ENCODE results near the gene PAH.

PAH gene

DNA sequence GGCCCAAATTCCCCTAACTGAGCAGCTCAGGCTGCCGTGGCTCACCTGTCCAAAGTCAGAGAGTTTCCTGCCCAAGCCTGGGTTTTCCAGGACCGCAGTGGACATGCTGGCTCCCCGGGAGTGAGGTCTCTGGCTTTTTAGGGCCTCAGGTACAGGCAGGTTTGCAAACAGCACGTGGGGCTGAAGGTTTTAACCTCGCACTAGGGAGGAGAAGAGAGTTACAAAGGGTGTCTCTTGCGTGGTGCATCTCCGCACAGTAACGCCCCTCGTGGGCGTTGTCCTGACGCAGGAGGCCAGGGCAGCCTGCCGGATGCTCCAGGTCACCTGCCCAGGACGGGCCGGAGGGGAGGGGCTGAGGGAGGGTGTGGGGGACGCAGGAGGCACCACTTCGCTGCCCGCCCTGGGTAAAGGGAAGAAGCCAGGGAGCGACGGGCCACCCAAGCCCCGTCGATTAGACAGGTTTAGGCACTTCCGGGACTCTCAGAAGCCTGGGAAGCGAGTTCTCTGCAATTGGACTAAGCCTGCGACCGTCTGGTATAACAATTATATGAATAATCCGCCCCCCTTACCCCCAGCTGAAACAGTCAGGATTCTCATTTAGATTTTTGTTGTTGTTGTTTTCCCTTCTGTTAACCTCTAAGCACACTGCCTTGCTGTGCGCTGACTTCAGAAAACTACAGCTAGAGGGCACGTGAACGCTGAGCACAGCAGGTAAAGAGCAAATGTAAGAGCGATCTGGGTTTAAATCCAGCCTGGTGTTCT, at the start of gene PAH:
Gene PAH, minus strand, starts transcription at position 219 of the 762 bp plus-strand sequence. Its CDS starts 114 bp downstream, at position 105.
- peak; percentile 37 for DNase-seq (ENCODE audit: low spot score)

DNA sequence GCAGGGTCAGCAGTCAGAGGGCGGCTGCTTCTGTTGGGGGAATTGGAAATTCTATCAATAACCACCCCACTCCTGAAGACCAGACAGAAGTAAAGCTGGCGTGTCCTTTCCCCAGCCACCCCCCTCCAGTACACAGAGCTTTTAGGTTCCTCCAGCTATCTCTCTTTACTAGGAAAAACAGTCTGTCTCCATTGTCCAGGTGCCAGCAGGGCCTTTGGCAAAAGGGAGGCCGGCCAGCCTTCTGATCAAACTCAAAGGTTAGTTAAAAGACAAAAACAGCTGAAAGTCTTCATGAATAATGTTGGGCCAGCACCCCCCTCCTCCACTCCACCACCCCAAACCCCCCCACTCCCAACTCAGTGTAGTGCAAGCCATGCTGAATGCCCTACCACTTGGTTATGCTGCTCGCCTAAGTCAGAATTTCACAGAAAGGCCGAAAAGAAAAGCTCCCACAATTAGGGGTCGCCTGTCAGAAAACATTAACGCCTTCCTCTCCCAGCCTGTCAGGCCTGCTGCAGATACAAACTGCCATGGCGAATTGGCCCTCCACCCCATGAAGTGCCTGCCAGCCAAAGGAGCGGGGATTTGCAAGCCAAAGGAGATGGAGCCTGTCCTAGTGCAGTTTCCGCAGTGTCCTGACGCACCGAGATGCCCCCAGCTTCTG, 49.3 kb upstream of the PAH start:
- no peak for DNase-seq (ENCODE audit: low spot score)

DNA sequence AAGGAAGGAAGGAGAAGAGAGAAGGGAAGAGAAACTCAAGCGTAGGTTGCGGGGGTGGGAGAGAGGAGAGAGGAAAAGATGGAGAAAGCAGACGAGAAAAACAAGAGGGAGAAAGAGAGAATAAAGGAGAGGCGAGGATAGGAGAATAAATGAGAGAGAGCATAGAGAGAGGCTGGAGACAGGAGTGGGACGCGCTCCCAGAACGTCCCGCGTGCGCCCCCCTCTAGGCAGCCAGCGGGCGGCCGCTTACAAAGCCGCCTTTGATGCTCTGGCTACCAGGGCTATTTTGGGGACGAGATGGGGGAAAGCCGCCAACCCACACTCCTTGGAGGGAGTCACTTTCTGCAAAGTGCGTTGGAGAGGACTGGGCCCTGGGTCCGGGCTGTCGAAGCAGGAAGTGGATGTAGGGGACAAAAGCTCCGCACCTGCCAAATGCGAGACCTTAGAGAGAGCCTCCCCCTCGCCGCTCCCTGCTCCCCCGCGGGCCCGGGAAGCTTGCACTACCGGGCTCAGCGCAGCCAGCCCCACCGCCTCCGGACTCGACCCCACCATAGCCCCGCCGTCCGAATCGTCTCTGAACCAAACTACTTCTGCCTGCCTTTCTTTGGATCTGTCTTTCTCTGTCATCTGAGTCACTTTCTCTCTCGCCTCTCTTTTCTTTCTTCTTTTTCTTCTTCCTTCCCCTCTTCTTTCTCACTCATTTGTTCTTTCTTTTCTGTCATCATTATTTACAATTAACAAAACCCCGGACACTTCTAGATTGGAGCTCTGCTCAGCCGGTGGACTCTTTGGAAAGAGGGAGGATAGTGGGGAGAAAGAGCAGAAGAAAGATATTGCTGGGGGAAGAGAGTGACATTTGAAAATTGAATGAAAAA, 48.5 kb upstream of the PAH start:
- no peak for DNase-seq (ENCODE audit: low spot score)

DNA sequence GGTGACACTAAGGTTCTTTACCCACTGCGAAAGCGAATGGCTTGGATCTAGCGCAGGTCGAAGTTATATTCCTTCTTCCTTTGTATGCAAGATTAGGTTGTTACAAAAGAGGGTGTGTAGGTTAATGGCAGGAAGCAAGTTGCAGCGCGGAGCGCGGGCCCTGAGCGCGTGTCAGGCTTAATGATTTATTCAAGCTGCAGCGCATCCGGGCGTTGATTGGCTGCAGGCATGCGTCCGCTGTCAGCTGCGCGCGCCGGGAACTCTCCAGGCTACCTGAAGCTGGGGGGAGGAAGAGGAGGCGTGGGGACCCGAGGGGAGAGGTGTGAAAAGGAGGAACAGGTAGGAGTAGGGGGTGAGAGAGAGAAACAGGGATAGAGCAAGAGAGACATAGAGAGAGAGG, 47.8 kb upstream of the PAH start:
- peak; percentile 18 for DNase-seq (ENCODE audit: low spot score)

DNA sequence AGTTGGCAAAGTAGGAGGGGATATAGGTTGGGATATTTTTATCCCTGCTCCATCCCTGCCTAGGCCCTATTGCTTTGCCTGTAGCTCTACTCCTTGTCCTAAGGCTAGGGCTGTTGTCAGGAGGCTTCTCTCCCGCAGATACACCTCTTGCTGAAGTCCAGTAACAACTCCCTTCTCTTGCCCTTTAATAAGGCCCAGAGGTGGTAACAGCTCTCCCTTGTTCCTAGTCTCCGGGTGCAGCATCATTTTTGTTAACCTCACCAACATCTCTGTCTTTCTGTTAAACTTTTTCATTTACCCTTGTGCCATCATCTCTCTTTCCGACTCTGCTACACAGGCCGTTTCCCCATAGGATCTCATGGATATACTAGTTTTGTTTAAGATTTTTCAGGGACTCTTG, 46.8 kb upstream of the PAH start:
- DNase-seq (ENCODE audit: low spot score), result no peak

DNA sequence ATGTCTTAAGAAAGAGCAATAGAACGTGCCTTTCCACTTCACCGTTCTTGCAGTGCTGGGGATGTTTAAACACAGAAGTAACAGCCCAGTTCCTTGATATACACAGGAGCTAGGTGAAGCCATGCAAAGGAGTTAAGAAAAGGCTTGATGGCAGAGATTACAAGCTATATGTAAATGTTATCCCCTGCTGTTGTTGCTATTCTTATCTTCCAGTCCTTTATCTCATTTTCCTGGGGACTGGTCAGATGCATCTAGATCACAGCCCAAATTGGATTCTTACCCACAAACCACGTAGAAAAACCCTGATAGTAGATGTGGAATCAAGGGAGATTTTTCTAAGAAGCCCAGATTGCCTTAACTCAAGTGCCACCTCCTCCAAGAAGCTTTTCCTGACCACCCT, 45.9 kb upstream of the PAH start:
- no peak for DNase-seq (ENCODE audit: low spot score)

DNA sequence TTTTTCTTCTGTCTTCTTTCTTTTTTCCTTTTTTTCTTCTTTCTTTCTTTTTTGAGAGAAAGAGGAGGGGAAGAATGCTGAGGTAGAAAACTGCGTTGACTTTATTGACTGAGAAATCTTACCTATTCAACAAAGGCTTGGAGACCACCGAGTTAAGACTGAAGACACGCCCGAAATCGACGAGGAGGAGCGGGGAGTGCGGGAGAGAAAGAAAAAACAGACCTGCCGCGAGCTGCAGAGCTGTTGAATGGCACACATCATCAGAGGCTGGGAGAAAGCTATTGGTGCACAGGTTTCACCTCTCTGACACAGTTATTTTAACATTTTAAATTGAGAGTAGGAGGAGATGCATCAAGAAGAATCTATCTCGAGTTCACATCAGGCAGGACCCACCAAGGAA, 45.5 kb upstream of the PAH start:
- DNase-seq (ENCODE audit: low spot score), result no peak

DNA sequence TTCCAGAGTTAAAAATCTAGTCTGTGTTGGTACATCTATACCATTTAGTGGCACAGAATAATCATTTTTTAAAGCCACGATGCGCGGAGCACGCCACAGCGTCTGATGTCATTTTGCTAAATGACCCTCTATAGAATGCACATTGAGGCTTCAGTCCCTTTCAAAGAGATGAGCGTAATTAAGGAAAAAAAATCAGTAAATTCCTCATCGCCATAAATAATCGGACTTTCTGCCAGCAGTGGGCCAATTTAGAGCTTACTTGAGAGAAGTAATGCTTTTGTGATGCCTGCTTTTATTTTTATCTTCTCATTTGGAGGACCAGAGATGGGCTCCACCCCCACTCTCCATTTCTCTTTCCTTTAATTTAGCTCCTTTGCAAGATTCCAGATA, 44.4 kb upstream of the PAH start:
- no peak for DNase-seq (ENCODE audit: low spot score)

DNA sequence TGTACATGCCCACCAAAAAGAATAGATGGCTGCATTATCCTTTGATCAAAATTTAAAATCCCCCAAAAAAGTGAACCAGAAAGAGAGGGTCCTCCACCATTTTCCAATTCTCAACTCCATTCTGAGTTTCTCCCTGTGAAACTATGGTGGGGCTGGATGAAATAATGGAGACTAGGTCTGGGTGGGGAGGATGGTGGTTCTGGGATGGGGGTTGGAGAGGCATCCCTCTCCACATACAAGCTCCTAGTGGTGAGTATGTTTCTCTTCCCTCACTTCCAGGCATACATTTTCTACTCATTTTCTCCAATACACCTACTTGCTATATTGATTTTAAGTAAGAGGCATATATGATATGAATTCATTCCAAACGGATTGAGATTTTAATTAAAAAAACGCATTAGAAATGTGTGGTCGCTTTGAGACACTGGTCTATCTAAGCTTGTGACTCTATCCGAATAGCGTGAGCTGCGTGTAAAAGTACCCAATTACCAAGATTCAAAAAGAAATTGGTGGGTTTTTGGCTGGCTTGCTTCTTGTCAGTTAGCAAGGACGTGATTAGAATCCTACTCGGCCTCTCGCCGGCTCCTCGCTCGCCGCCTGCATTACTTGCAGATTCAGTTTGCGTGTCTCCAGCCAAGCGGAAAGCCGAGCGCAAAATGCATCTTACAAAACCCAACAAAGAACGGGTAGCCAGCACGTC, 43.9 kb upstream of the PAH start:
- no peak for DNase-seq (ENCODE audit: low spot score)

DNA sequence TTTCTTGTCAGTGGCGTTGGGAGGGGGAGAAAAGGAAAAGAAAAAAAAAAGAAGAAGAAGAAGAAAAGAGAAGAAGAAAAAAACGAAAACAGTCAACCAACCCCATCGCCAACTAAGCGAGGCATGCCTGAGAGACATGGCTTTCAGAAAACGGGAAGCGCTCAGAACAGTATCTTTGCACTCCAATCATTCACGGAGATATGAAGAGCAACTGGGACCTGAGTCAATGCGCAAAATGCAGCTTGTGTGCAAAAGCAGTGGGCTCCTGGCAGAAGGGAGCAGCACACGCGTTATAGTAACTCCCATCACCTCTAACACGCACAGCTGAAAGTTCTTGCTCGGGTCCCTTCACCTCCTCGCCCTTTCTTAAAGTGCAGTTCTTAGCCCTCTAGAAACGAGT, 42.3 kb upstream of the PAH start:
- DNase-seq (ENCODE audit: low spot score), result no peak

DNA sequence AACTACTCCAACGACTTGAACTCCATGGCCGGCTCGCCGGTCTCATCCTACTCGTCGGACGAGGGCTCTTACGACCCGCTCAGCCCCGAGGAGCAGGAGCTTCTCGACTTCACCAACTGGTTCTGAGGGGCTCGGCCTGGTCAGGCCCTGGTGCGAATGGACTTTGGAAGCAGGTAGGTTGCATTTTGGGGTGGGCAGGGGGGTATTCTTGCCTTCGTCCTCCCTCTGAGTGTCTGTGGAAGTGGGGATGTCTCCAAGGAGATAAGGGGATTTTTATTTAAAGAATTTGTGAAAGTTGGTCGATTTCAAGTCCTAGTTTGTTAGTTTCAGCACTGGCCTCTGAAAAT, 41.8 kb upstream of the PAH start:
- no peak for DNase-seq (ENCODE audit: low spot score)

DNA sequence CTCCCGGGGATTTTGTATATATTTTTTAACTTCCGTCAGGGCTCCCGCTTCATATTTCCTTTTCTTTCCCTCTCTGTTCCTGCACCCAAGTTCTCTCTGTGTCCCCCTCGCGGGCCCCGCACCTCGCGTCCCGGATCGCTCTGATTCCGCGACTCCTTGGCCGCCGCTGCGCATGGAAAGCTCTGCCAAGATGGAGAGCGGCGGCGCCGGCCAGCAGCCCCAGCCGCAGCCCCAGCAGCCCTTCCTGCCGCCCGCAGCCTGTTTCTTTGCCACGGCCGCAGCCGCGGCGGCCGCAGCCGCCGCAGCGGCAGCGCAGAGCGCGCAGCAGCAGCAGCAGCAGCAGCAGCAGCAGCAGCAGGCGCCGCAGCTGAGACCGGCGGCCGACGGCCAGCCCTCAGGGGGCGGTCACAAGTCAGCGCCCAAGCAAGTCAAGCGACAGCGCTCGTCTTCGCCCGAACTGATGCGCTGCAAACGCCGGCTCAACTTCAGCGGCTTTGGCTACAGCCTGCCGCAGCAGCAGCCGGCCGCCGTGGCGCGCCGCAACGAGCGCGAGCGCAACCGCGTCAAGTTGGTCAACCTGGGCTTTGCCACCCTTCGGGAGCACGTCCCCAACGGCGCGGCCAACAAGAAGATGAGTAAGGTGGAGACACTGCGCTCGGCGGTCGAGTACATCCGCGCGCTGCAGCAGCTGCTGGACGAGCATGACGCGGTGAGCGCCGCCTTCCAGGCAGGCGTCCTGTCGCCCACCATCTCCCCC, 41.2 kb upstream of the PAH start:
- no peak for DNase-seq (ENCODE audit: low spot score)

DNA sequence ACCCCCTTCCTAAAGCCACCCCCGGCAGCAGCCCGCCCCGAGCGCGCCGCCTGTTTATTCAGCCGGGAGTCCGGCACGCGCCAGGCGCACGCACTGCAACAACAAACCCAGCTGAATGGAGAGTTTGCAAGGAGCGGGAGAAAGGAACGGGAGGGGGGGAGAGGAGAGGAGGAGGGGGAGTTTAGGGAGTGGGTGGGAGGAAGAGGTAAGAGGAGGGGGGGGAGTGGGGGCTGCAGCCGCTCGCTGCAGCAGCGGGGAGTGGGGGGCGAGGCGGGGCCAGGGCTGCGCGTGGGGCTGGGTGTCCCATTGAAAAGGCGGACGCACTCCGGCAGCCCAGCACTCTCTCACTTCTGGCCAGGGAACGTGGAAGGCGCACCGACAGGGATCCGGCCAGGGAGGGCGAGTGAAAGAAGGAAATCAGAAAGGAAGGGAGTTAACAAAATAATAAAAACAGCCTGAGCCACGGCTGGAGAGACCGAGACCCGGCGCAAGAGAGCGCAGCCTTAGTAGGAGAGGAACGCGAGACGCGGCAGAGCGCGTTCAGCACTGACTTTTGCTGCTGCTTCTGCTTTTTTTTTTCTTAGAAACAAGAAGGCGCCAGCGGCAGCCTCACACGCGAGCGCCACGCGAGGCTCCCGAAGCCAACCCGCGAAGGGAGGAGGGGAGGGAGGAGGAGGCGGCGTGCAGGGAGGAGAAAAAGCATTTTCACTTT, 40.5 kb upstream of the PAH start, which contains the start of gene ASCL1:
Gene ASCL1, plus strand, starts transcription at position 336 of the 712 bp plus-strand sequence. CDS start 571 bp downstream, outside the sequence.
- no peak for DNase-seq (ENCODE audit: low spot score)

DNA sequence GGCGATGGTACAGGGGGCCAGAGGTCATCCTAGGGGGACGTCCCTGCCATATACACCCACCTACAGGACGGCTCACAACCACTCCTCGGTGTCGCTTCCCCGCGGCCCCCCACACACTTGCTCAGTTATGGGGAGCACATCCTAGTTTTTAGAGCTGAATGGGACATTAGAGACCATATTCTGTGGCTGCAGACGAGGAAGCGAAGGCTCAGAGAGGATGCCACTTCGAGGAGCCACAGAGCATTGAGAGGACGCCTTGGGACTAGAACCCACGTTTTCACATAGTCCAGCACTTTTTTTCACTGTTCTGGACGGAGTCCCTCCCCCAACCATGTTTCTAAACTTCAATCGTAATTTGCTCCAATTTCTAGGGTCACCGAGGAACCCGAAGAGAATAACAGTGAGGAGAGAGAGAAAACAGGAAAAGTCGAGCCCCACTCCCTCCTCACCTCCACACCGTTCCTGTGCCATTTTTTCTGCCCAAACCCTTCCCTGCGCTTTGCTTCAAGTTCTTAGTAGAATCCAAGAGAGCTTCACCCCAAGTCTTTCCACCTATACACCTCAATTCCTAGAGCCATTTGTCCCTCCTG, 39.8 kb upstream of the PAH start:
- no peak for DNase-seq (ENCODE audit: low spot score)

DNA sequence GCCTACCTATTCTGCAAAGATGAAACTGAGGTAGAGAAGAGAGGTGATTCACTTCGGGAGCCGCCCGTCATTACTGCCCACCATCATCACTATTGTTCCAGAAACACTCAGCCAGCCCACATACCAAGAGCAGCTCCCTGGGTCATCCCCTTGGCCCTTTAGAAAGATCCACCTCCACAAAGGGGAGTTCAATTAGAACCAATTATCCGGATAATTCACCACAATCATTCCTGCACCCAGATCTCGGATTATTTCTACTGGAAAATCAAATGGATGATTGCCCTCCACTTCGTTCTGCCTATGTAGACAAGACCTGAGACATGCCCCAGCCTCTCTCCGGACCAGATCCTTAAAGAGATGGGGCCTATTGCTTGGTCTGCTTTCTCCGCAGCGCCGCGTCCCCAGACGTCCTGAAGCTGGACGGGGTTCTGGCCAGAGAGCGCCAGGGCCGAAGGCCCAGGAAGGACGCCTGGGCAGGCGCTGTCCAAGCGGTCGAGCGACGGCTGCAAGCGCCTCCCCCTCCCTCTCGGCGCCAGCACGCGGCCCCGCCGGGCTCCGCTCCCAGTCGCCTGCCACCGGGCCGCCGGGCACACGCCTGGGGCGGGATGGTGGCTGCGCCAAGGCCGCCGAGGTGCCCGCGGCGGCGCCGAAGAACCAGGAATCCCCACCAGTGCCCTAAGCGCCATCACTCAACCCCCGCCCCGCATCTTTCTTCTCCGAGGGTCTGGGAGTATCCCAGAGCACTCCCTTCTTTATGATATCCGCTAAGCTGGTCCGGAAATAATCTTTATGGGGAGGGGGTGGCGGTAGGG, 39.1 kb upstream of the PAH start:
- DNase-seq (ENCODE audit: low spot score), result no peak

DNA sequence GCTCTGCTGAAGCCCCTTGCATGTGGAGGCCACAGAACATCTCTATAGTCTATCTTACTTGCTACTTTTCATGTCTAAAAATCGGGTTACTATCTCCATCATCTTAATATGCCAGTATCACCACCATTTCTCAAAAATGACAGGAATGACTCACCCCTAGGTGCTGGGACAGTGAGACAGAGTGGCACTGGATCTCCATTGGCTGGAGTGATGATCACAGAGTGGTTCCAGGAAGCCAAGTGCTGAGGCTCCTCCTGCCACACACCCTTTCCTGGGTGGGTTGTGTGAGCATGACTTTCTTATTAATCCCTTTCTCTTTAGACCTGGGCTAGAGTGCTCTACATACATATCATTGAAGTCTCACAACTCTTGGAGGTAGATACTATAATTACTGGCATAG, 37.1 kb upstream of the PAH start:
- DNase-seq (ENCODE audit: low spot score), result no peak

DNA sequence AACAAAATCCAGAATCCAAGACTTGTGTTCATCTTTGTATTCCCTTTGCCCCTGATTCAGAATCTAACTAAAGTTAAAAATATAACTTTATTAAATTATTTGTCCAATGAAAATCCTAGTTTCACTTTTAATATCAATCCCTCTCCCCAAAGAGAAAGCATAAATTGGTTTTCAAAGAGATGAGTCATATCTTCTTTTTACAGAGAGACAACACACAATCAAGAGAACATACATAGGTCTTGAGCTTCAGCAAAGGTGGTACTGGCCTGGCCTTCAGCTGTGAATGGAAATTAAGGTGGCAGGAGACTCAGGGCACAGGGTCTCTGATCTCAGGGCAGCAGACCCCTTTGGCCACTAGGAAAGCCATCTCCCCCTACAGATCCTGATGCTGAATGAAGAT, 36.2 kb upstream of the PAH start:
- DNase-seq (ENCODE audit: low spot score), result no peak

DNA sequence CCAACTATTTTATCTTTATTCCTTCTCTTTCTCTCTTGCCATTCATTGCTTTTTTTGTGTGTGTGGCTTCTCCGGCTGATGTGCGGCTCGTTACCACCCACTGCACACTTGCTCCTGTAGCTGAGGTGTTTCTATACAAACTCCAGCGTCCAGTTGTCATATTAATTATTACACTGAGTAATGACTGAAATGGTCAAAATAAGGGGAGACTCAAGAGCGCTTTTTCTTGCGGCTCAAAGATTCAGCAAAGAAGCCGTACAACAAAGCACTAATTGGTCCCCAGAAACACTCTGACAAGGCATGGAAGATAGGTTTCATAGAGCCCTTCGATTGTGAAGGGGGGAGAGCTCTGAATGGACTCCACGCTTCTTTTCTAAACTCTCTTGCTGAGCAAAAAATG, 34.8 kb upstream of the PAH start:
- DNase-seq (ENCODE audit: low spot score), result no peak

DNA sequence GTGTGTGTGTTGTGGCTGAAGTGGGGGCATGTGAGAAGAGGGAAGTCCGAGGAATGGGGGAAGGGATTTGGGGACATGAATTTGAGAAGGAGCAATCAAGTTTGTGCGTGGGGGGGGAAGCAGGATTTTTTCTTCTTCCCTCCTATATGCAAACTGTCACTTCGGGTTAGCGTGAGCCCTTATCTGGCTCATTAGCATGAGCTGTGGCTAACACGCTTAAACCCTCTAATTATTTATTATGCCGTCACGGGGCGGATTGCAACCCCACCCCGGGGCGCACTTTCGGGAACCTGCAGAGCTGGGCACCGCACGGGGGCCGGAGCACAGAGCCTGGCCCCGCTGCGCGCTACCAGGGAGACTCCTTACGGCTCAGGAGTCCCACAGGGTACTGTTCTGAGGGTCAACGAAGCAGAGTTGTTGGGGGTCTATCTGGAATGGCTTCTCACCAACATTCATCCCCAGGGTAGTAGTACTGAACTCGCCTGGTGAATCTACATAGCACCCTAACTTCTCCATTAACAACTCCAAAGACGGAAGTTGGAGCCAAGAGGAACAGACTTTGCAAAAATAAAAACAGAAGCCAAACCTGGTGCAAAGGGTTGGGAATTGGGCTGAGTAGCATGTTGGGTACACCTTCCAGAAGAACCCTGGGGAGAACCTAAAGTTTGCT, 34.0 kb upstream of the PAH start:
- DNase-seq (ENCODE audit: low spot score), result no peak
